ENCODE data around the gene SCRG1. TPM values are rescaled to one million over a fixed set of nuclear protein-coding genes. Genes with fewer than 3 reads are reported as not detected.

Gene SCRG1
- total RNA-seq, 1 experiment from 2014 or later, result not detected

DNA sequence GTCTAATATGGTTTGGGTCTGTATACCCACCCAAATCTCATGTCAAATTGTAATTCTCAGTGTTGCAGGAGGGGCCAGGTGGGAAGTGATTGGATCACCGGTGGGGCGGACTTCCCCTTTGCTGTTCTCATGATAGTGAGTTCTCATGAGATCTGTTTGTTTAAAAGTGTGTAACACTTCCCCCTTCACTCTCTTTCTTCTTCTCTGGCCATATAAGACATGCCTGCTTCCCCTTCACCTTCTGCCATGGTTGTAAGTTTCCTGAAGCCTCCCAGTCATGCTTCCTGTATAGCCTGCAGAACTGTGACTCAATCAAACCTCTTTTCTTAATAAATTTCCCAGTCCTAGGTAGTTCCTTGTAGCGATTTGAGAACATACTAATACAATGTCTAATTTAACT is 19.7 kb upstream of the SCRG1 start:
- Histone ChIP-seq H2AFZ (no peak overlapping the region), H3K27ac (no peak overlapping the region), H3K9me3 (ENCODE audit: insufficient read depth, low read depth) (no peaks in the 10 kb centered on the region), H3K79me2 (ENCODE audit: low read depth) (no peaks in the 10 kb centered on the region), H3F3A (ENCODE audit: insufficient read depth, low read depth) (peaks cover 29% of the 10 kb centered on the region; the same call in 1 of the 2 replicates), H4K20me1 (ENCODE audit: insufficient read depth) (no peaks in the 10 kb centered on the region), H3K4me2 (peak overlapping the region; percentile 16; the same call in 1 of the 2 replicates), H3K4me3 (no peak overlapping the region), H3K9me2 (ENCODE audit: insufficient read depth) (no peaks in the 10 kb centered on the region), H3K4me1 (replicated peaks; ENCODE audit: insufficient read depth) (peaks cover 43% of the 10 kb centered on the region), H3K36me3 (ENCODE audit: low read depth) (no peaks in the 10 kb centered on the region), H3K27me3 (ENCODE audit: insufficient read depth, low read depth) (no peaks in the 10 kb centered on the region)
- POLR2A ChIA-PET (ENCODE audit: unreplicated experiment), result no interaction called here
- CTCF ChIA-PET, result interaction anchor here (0.9 kb wide), 1 partner anchor 526 kb away, joined by 8 read pairs; no protein-coding TSS in a partner anchor
- intact Hi-C loops (cut with micrococcal nuclease; ENCODE audit: unreplicated experiment), result loop anchor here (5.0 kb wide), 2 partner anchors 74 to 161 kb away; no protein-coding TSS in a partner anchor
- no peak for TF ChIP-seq EZH2 (IDR thresholded peaks at IDR 0.05; ENCODE audit: low read depth)
- TF ChIP-seq CTCF (conservative IDR thresholded peaks at IDR 0.05), result no peak
- no TSS peak for BruUV-seq (replicated peaks)
- no peak for DNase-seq

- H3K36me3 ChIP-seq (ENCODE audit: low read depth), result no peaks in the 10 kb centered on the region
- H4K20me1 ChIP-seq (ENCODE audit: insufficient read depth), result no peaks in the 10 kb centered on the region
- H3K79me2 ChIP-seq (ENCODE audit: low read depth), result no peaks in the 10 kb centered on the region
- no peak overlapping the region for H2AFZ ChIP-seq
- DNase-seq, result peak in 1 of 2 experiments; percentile 58
- H3K4me2 ChIP-seq, result peak overlapping the region; percentile 19; the same call in 1 of the 2 replicates
- no peak overlapping the region for H3K27ac ChIP-seq
- peaks cover 29% of the 10 kb centered on the region; the same call in 1 of the 2 replicates for H3F3A ChIP-seq (ENCODE audit: insufficient read depth, low read depth)
- intact Hi-C loops (cut with micrococcal nuclease; ENCODE audit: unreplicated experiment), result loop anchor here (1.0 to 5.0 kb wide), 5 partner anchors 47 to 405 kb away; partner anchors contain the start of gene SAP30
- TF ChIP-seq CTCF (conservative IDR thresholded peaks at IDR 0.05) (no peak), EZH2 (IDR thresholded peaks at IDR 0.05; ENCODE audit: low read depth) (no peak)
- no TSS peak for BruUV-seq (replicated peaks)
- H3K9me3 ChIP-seq (ENCODE audit: insufficient read depth, low read depth), result no peaks in the 10 kb centered on the region
- ChIA-PET POLR2A (ENCODE audit: unreplicated experiment) (no interaction called here), CTCF (interaction anchor here (0.9 to 1.1 kb wide), 2 partner anchors 404 to 526 kb away, joined by 5 to 8 read pairs; no protein-coding TSS in a partner anchor)
- H3K4me1 ChIP-seq (replicated peaks; ENCODE audit: insufficient read depth), result peaks cover 47% of the 10 kb centered on the region
- H3K9me2 ChIP-seq (ENCODE audit: insufficient read depth), result no peaks in the 10 kb centered on the region
- H3K27me3 ChIP-seq (ENCODE audit: insufficient read depth, low read depth), result no peaks in the 10 kb centered on the region
- no peak overlapping the region for H3K4me3 ChIP-seq
Measured at GRCh38 chr4:173417833-173418232, 18.9 kb upstream of the SCRG1 start.

- no peaks in the 10 kb centered on the region for H3K9me2 ChIP-seq (ENCODE audit: insufficient read depth)
- peaks cover 29% of the 10 kb centered on the region; the same call in 1 of the 2 replicates for H3F3A ChIP-seq (ENCODE audit: insufficient read depth, low read depth)
- intact Hi-C loops (cut with micrococcal nuclease; ENCODE audit: unreplicated experiment), result loop anchor here (2.0 to 5.0 kb wide), 3 partner anchors 45 to 159 kb away; partner anchors contain the start of gene SAP30
- BruUV-seq (replicated peaks), result no TSS peak
- POLR2A ChIA-PET (ENCODE audit: unreplicated experiment), result no interaction called here
- H3K36me3 ChIP-seq (ENCODE audit: low read depth), result no peaks in the 10 kb centered on the region
- DNase-seq, result peak in 1 of 2 experiments; percentile 32
- H3K4me1 ChIP-seq (replicated peaks; ENCODE audit: insufficient read depth), result peaks cover 60% of the 10 kb centered on the region
- peak overlapping the region; percentile 70 for H3K4me2 ChIP-seq
- CTCF ChIA-PET, result interaction anchor here (0.6 to 1.4 kb wide), 3 partner anchors 83 to 114 kb away, joined by 3 to 9 read pairs (median 5); no protein-coding TSS in a partner anchor
- H2AFZ ChIP-seq, result no peak overlapping the region
- H3K4me3 ChIP-seq, result no peak overlapping the region; the same call in 1 of the 2 replicates
- peak overlapping the region; percentile 58; the same call in 1 of the 2 replicates for H3K27ac ChIP-seq
- TF ChIP-seq EZH2 (IDR thresholded peaks at IDR 0.05; ENCODE audit: low read depth), result no peak
- no peak for TF ChIP-seq CTCF (conservative IDR thresholded peaks at IDR 0.05)
- H3K79me2 ChIP-seq (ENCODE audit: low read depth), result no peaks in the 10 kb centered on the region
- H3K27me3 ChIP-seq (ENCODE audit: insufficient read depth, low read depth), result no peaks in the 10 kb centered on the region
- no peaks in the 10 kb centered on the region for H3K9me3 ChIP-seq (ENCODE audit: insufficient read depth, low read depth)
- H4K20me1 ChIP-seq (ENCODE audit: insufficient read depth), result no peaks in the 10 kb centered on the region
Measured at GRCh38 chr4:173415885-173416653, 17.2 kb upstream of the SCRG1 start.

Data from PC-9 (cell line).